ENCODE data around the gene GPC3. TPM values are rescaled to one million over a fixed set of nuclear protein-coding genes. Genes with fewer than 3 reads are reported as not detected.

The GPC3 gene
- total and polyA plus RNA-seq, 2 of the 4 experiments (the other 2 are of a cell fraction) = not detected

DNA sequence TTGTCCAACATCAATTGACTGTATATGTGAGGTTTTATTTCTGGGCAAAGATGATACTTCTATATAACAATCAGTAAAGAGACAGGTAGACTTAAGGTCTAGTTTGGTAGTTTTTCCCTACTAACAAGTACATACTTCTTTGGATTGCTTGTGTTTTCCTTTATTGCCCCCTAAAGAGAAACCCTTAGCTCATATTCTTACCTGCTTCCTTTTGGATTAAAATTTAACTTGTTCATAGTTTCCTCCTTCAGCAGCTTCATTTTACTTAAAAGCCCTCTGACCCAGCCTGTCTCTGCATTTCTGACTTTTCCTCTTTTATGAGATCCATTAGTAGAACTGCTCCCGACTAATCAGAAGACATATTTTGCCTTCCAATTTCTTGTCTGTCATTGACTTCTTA is 494.4 kb downstream of the GPC3 start (continued):
- no peak for TF ChIP-seq CEBPB (IDR thresholded peaks at IDR 0.05; ENCODE audit: low read depth, low read length)

Small RNAs within 50 kb of the gene (microRNA-seq; reads per million reads assigned to microRNA genes)
- not detected for gene RNU6-203P (ENCODE audit: insufficient read depth, insufficient read length)

Small RNAs within 50 kb of the gene (small RNA-seq; reads per million reads assigned to genes)
- 0 reads per million in 5 experiments for gene RNU6-203P

Measured in IMR-90 (cell line).